GM21529 (cell line): ENCODE data around the gene GPR35.

Experiments used
- ATAC-seq: cut with Tn5 transposase; IDR thresholded peaks from one replicate; pipeline ENCODE4 v1.9.1; 2021; ENCODE audit not compliant: unreplicated experiment

The GPR35 gene

DNA sequence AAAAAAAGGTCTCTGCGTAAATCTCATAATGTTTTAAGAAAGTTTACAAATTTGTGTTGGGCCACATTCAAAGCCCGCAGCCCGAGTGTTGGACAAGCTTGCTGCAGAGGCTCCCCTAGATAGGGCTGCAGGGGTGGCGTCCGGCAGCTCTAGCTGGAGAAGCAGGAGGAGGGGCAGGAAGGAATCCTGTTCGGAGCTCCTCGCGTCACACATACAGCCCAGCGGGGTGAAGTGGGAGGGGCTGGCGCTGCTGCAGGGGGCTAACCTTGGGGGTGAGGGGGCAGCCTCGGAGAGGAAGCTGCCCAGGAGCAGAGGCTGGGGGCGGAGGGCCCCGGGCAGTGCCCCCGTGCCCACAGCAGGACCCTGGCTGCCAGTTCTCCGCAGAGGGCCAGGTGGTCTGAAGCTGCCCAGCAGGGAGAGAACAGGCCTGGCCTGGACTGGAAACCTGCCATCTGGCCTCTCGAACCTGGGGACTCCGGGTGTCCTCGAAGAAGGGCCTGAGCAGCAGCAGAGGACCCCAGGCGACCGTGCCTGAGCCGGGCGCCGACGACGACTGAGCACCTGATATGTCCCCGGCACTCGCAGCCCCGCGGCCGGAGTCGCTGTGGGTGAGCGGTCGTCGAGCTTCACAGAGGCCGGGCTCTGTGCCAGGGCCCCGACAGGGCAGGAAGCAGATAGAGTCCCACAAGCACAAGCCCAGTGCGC, 2.6 kb upstream of the GPR35 start:
- ATAC-seq, result no peak

DNA sequence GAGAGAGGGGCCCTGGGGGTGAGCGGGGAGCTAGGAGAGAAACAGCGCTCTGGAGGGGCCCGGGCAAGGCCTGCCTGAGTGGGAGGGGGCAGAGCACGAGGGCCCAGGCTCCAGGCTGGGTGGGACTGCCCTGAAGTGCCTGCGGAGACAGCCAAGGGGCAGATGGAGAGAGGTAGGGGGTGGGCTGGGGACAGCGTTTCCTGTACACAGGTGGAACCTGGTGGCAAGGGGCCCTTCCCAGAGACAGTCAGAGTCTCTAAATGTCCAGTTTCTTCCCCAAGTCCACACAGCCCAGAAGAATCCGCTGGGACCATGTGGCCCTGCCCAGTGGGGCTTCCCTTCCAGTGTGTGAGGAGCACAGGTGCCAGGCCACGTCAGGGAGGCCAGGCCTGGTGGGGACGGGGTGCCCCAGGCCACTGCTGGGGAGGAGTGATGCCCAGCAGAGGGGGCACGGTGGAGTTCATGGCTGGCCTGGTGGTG, 1.7 kb upstream of the GPR35 start:
- no peak for ATAC-seq

DNA sequence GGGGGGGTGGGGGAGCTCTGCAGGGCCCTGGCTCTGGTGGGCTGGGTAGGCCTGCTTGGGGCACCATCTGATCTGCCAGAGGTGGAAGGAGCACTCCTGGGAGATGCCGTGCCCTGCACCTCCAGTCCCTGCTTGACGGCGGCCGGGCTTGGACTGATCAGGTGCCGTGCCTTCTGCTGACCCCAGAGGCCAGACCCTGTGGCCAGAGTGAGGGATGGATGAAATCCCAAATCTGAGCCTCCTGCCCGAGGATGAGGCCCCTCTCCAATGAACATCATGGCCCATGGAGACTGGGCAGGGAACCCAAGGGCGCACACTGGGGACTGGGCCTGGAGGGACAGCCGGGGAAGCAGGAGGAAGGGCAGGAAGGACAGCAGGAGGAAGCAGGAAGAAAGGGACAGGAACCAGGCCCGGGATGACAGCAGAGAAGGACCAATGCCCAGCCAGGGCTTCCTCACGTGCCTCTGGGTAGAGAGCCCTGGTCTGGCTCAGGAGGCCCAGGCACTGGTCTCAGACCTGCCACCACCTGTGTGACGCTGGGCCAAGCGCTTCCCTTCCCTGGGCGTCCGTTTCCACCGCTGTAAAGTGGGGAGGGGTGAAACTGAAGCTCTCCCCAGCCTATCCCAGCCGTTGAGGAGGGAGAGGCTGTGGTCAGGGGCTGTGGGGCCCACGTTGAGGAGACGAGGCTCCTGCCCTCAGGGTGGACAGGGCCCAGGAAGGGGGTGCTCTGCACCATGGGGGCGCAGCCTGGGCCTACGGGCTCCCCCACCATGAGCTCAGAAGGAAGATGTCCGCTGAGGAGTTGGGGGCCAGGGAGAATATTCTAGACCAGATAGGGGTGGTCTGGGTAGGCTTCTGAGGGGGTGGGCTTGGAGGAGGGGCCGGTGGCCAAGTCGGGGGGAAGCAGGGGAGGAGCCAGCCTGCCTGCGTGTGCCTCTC, 1.0 kb upstream of the GPR35 start:
- ATAC-seq, result no peak

DNA sequence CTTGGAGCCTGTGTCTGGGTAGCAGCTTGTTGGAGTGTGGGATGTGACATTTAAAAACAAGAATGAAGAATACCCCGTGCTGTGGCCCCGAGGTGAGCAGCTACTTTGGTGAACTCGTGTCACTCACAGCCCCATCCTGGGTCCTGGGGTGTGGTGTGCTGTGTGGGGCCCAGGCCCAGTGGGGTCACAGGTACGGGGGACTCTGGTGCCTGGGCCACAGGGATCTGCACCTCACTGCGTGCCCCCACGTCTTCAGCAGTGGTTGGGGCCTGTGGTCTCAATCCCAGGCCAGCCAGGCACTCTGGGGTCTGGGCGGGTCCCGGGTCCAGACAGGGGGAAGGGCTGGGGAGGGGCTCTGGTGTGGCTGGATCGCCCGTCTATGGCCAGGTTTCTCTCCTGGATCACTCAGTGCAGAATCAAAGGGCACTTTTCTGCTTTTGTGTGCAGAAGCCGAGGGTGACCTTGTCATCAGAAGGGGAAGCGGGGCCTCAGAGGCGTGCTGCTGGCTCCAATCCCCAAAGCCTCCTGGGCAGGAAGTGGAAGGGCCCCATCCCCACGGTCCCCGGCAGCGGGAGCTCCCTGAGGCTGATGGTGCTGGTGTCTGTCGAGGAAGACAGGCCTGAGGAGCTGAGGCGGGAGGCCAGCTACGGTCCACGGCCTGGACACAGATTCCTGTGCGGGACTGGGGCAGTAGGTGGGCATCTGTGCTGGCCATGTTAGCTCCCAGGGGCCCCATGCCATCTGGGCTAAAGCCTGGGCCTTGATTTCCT, 1.4 kb downstream of the GPR35 start:
- ATAC-seq, result no peak

DNA sequence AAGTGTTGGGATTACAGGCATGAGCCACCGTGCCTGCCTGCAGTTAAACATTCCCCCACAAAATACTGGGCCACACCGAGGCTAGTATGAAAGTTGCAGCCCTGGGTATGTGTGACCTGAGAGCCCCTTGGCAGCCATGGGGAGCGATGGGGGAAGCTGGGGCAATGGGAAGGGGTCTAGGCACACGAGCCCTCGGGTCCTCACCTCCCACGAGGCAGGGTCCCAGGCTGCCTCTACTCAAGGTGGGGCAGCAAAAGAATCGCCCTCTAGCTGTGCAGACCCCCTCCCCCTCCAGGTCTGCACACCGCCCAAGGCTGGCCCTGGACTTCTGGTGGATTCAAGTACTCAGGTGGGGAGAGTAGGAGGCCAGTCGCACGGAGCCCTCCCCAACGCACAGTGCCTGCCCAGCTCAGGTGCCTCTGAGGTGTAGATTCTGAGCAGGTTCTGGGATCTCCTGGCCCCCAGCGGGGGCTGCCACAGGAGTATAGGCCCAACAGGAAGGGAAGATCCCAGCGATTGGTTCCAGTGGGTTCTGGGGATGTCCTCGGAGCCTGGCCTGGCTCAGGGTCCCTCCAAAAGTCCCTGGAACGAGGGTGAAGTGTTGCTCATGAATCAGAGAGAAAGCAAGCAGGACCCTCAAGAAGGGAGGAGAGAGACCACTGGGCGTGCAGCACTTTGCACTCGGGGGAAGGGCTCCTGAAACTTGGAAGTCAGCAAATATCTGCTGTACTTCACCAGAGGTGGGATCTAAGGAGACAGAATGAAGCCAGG, 2.6 kb downstream of the GPR35 start:
- ATAC-seq, result no peak

DNA sequence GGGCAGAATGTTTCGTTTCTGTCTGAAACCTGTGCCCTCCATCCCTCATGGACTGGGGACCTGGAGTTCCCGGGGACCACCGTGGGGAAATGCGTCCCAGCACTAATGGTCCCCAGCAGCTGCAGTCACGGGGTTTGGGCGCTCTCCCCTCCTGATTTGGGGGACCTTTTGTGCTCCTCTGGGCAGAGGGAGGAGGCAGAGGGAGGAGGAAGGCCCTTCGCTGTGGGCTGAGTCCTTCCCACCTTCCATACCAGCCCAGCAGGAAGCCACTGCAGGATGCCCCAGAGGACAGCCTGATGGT, 3.2 kb downstream of the GPR35 start:
- no peak for ATAC-seq

DNA sequence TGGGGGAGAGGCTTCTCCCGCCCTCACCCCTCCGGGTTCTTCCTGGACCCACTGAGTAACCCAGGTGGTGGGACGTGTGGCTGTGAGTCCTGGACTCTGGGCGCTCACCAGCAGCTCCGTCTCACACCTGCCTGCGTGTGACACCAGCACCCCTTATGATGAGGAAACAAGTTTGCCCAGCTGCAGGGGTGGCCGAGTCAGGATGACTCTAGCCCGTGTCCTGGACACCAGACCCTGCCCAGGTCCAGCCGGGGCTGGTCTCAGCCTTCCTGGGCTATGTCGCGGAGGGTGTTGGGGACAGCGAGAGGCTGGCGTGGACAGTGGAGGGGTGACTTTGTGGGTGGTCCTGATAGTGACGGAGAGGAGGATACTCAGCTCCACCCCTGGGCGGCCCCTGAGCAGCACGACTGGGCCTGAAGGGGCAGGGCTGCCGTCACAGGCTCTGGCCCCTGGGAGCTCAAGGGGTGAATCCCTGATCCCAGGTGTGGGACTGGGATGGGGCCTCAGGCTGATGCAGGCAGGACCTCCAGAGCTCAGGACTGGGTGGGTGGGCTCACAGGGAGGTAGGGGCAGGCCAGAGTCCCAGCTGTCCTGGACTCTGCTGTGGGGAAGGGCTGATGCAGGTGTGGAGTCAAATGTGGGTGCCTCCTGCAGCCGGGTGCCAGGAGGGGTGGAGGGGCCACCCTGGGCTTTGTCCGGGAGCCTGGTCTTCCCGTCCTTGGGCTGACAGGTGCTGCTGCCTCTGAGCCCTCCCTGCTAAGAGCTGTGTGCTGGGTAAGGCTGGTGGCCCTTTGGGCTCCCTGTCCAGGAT, 3.7 kb downstream of the GPR35 start:
- no peak for ATAC-seq

DNA sequence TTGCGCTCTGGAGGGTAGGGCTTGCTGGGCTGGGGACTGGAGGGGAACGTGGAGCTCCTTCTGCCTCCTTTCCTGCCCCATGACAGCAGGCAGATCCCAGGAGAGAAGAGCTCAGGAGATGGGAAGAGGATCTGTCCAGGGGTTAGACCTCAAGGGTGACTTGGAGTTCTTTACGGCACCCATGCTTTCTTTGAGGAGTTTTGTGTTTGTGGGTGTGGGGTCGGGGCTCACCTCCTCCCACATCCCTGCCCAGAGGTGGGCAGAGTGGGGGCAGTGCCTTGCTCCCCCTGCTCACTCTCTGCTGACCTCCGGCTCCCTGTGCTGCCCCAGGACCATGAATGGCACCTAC, 4.3 kb downstream of the GPR35 start:
- ATAC-seq, result no peak

DNA sequence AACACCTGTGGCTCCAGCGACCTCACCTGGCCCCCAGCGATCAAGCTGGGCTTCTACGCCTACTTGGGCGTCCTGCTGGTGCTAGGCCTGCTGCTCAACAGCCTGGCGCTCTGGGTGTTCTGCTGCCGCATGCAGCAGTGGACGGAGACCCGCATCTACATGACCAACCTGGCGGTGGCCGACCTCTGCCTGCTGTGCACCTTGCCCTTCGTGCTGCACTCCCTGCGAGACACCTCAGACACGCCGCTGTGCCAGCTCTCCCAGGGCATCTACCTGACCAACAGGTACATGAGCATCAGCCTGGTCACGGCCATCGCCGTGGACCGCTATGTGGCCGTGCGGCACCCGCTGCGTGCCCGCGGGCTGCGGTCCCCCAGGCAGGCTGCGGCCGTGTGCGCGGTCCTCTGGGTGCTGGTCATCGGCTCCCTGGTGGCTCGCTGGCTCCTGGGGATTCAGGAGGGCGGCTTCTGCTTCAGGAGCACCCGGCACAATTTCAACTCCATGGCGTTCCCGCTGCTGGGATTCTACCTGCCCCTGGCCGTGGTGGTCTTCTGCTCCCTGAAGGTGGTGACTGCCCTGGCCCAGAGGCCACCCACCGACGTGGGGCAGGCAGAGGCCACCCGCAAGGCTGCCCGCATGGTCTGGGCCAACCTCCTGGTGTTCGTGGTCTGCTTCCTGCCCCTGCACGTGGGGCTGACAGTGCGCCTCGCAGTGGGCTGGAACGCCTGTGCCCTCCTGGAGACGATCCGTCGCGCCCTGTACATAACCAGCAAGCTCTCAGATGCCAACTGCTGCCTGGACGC, 4.9 kb downstream of the GPR35 start:
- ATAC-seq, result no peak

DNA sequence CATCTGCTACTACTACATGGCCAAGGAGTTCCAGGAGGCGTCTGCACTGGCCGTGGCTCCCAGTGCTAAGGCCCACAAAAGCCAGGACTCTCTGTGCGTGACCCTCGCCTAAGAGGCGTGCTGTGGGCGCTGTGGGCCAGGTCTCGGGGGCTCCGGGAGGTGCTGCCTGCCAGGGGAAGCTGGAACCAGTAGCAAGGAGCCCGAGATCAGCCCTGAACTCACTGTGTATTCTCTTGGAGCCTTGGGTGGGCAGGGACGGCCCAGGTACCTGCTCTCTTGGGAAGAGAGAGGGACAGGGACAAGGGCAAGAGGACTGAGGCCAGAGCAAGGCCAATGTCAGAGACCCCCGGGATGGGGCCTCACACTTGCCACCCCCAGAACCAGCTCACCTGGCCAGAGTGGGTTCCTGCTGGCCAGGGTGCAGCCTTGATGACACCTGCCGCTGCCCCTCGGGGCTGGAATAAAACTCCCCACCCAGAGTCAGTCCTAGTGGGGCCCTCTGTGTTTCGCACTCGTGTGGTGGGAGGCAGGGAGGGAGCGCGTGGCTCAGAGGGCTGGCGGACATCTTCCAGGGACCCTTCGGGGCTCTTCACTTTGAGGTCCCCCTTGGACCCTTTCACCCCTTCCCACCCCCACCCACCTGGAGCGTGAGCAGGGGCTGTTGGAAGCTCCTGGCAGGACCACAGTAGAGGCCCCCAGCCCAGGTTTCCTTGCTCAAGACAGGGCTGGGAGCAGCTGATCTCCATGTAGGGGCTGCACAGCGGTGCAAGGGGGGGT, 5.7 kb downstream of the GPR35 start:
- no peak for ATAC-seq

DNA sequence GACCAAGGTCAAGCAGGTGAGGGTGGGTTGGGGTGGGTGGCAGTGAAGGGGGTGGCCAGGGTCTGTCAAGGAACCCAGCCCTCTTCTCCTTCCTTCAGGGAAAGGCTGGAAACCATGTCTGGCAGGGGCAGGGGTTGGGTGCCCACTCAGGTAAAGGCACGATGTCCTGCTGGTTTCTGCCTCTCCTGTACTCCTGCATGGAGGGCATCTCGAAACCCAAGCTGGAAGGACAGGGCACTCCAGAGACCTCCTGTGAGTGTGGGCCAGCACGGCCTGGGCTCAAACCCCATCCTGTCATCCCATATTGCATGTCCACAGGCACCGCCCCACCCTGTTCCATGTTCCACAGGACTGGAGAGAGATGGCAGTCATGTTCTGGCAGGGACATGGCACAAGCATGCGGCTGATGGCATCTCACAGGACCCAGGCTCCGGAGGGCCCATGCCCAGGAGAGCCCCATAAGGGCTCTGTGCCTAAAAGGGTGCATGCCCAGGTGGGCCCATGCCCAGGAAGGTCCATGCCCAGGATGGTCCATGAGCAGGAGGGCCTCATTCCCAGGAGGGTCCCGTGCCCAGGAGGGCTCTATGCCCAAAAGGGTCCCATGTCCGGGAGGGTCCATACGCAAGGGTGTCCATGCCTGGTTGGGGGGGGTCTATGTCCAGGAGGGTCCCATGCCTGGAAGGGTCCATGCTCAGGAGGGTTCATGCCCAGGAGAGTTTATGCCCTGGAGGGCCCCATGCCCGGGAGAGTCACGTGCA, 6.4 kb downstream of the GPR35 start:
- ATAC-seq, result no peak

DNA sequence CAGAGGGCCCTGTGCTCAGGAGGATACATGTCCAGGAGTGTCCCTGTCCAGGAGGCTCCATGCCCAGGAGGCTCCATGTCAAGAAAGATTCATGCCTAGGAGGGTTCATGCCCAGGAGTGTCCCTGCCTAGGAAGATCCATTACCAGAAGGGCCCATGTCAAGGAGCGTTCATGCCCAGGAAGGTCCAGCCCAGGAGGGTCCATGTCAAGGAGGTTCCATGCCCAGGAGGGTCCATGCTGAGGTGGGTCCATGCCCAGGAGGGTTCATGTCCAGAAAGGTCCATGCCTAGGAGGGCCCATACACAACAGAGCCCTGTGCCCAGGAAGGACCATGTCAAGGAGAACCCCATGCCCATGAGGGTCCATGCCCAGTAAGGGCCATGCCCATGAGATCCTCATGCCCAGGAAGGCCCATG, 7.0 kb downstream of the GPR35 start:
- ATAC-seq, result no peak

DNA sequence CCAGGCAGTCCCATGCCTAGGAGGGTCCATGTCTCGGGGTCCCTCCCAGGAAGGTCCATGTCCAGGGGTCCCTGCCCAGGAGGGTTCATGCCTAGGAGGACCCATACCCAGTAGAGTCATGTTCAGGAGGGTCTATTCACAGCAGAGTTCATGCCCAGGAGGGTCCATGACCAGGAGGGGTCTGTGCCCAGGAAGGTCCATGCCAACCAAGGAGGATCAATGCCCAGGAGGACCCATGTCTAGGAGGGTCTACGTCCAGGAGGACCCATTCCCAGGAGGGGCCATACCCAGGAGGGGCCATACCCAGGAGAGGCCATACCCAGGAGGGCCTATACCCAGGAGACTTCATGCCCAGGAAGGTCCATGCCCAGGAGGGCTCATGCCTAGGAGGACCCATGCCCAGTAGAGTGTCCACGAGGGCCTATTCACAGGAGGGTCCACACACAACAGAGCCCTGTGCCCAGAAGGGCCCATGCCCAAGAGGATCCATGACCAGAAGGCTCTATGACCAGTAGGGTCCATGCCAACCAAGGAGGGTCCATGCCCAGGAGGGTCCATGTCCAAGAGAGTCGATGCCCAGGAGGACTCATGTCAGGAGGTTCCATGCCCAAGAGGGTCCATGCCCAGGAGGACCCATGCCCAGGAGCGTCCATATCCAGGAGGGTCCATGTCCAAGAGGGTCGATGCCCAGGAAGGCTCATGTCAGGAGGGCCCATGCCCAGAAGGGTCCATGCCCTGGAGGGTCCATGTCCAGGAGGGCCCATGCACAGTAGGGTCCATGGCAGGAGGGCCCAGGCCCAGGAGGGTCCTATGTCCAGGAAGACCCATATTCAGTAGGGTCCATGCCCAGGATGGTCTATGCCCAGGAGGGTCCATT, 10.1 kb downstream of the GPR35 start:
- no peak for ATAC-seq

DNA sequence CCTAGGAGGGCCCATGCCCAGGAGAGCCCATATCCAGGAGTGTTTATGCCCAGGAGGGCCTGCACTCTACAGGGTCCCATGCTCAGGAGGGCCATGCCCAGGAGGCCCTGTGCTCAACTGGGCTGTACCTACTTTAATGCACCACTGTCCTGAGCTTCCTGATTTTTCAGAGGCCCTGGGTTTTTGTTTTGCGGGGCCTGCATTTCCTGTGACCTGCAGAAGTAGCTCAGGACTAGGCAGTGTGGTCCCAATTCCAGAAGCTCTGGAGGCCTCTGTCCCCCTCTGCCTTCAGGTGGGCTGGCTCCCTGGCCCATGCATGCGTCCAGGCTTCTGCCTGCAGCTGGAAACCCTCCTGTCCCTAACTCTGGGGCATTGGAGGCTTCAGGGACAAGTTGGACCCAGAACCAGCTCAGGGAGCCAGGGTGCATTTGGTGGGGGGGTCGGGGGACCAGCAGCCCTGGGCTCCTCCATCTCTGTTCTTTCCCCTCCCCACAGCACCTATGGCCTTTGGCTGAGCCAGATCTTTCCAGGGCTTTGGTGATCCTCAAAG, 10.8 kb downstream of the GPR35 start:
- no peak for ATAC-seq

DNA sequence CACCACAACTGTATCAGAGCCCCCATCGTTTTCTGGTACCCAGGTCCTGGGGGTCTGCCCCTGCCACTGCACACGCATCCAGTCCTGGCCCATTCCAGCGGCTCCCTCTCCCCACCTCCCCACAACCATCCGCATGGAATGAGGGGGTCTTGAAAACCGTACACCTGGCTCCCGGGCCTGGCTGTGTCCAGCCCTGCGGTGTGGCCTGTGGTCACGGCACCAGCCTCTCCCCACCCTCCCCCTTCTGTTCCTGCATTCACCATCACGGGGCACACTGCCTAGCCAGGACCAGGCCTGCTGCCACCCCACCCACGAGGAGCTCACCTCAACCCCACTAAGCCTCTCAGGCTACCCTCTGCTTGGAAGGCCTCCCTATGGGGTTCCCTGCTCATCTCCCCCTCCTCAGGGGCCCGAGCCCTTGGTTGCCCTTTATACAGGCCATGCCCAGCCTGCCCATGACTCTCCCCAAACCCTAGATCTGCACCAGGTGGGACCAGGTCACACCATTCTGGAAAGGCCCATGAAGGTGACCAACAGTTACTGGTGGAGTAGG, 11.4 kb downstream of the GPR35 start:
- ATAC-seq, result no peak
